HepG2 (cell line): ENCODE results near the gene CCDC85A. TPM values are rescaled to one million over a fixed set of nuclear protein-coding genes. Genes with fewer than 3 reads are reported as not detected.
A peak's percentile ranks its signal among the peaks of the same experiment; 100 is the strongest.

Experiments used
- ARID5B ChIP-seq: IDR thresholded peaks from 2 replicates; pipeline ENCODE4 v1.4.0; 2020; ENCODE audit warnings: mild to moderate bottlenecking, missing genetic modification reagents
- CEBPB ChIP-seq: IDR thresholded peaks from 2 replicates; pipeline ENCODE4 v1.6.1; 2011; ENCODE audit warnings: low read depth, low read length, improper control_type of control experiment, borderline replicate concordance
- EP300 ChIP-seq, 3 experiments: sonication (generic) in 1 of 3; formaldehyde crosslinking in 1 of 3; IDR thresholded peaks; 2 replicates each; pipeline versions ENCODE4 v1.5.1 to v1.6.1; 2011 to 2020; ENCODE audit warnings: low read depth in 2 of 3, low read length in 2 of 3, borderline replicate concordance in 1 of 3, improper control_type of control experiment in 1 of 3, mild to moderate bottlenecking in 1 of 3, missing genetic modification reagents in 1 of 3, moderate library complexity in 1 of 3
- GPN1 ChIP-seq: sonication (generic); formaldehyde crosslinking; IDR thresholded peaks from 2 replicates; pipeline ENCODE4 v1.5.1; 2020; ENCODE audit warnings: missing genetic modification reagents, borderline replicate concordance
- NFATC3 ChIP-seq: sonication (generic); formaldehyde crosslinking; IDR thresholded peaks from 2 replicates; pipeline ENCODE4 v1.5.1; 2020; ENCODE audit warnings: mild to moderate bottlenecking, missing genetic modification reagents
- RARG ChIP-seq: sonication (generic); formaldehyde crosslinking; IDR thresholded peaks from 2 replicates; pipeline ENCODE4 v1.4.0; 2020; ENCODE audit warnings: low read depth, mild to moderate bottlenecking, missing genetic modification reagents
- REPIN1 ChIP-seq: sonication (generic); formaldehyde crosslinking; IDR thresholded peaks from 2 replicates; pipeline ENCODE4 v1.8.0; 2022; ENCODE audit warnings: missing genetic modification reagents, low read depth, mild to moderate bottlenecking, borderline replicate concordance
- RXRB ChIP-seq: IDR thresholded peaks from 2 replicates; pipeline ENCODE4 v1.6.1; 2016; ENCODE audit warnings: borderline replicate concordance, missing genetic modification reagents, missing compliant biosample characterization
- SOX5 ChIP-seq: IDR thresholded peaks from 2 replicates; pipeline ENCODE4 v1.6.1; 2016; ENCODE audit warnings: borderline replicate concordance
- ZNF124 ChIP-seq: sonication (generic); formaldehyde crosslinking; IDR thresholded peaks from 2 replicates; pipeline ENCODE4 v1.4.0; 2020; ENCODE audit warnings: missing genetic modification reagents
- ZNF160 ChIP-seq: sonication (generic); formaldehyde crosslinking; IDR thresholded peaks from 2 replicates; pipeline ENCODE4 v1.8.0; 2022; ENCODE audit warnings: mild to moderate bottlenecking, inconsistent platforms, missing genetic modification reagents
- ZNF180 ChIP-seq: sonication (generic); formaldehyde crosslinking; IDR thresholded peaks from 2 replicates; pipeline ENCODE4 v1.4.0; 2020; ENCODE audit warnings: low read depth, missing genetic modification reagents, borderline replicate concordance
- polyA plus RNA-seq, 8 experiments: library from polyadenylated mRNA; depleted of rRNA in 3 of 8; stranded (reverse) in 7 of 8; unstranded in 1 of 8; fragments of >200 nt; fragmentation: Illumina TruSeq in 4 of 8; extraction: Trizol in 4 of 8; gene quantifications; 2 replicates each; pipeline versions ENCODE4 v1.2.1 to v1.2.3, GENCODE V29; 2011 to 2016; ENCODE audit warnings: low read depth in 4 of 8, missing spikeins in 1 of 8, mixed read lengths in 1 of 8; ENCODE audit not compliant: insufficient read depth in 1 of 8
- total RNA-seq, 5 experiments: library from RNA; depleted of rRNA; stranded (reverse); fragments of >200 nt; fragmentation: Illumina TruSeq; extraction: Trizol; gene quantifications; 2 replicates each; pipeline ENCODE4 v1.2.3, GENCODE V29; 2016; ENCODE audit warnings: low read depth in 1 of 5
- TF ChIP-seq, protein P1 (sequence below): IDR thresholded peaks from 2 replicates; pipeline ENCODE4 v1.6.1; 2012; ENCODE audit warnings: low read depth, low read length, improper control_type of control experiment
- TF ChIP-seq, protein P2 (sequence below), 2 experiments: fragments of 450-650 bp in 1 of 2; sonication (generic) in 1 of 2; formaldehyde crosslinking in 1 of 2; IDR thresholded peaks; 2 replicates each; pipeline versions ENCODE4 v1.6.1 to v1.8.0; 2016 to 2022; ENCODE audit warnings: antibody characterized with exemption in 1 of 2, mild to moderate bottlenecking in 1 of 2, missing genetic modification reagents in 1 of 2

Gene CCDC85A
- total and polyA plus RNA-seq, 2 of the 13 experiments (the other 11 are each of a cell fraction or from before 2014, with no cell fraction given), result not detected

DNA sequence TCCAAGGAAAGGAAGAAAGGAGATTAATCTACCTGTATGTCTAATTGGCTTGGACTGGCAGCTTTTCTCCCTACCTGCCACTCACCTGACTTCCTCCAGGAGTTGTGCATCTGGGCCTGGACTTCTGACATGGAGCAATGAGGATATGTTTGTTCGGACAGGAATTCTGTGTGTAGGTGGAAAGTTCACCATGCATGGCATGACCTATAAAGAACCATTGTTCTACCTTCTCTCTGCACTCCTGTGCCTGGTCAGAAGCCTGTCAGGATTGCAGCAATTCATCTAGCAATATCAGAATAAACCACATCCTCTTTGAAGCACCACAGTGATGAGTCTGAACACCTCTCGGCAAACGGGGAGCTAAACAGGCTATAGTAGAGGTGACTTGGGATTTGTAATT is 20.8 kb downstream of the CCDC85A start (continued):
- peak in 1 of 2 experiments; percentile 28; a peak in 1 of 4 replicates for TF ChIP-seq EP300 (IDR thresholded peaks at IDR 0.05; ENCODE audit: low read depth in 2 of 2, low read length in 2 of 2)
- no peak for TF ChIP-seq EP300 (CRISPR knock-in tag; IDR thresholded peaks at IDR 0.05; ENCODE audit: borderline replicate concordance)
- TF ChIP-seq ZNF124 (CRISPR knock-in tag), result peak; percentile 50; the same call in 1 of the 2 replicates
- TF ChIP-seq GPN1 (CRISPR knock-in tag), result no peak
- TF ChIP-seq RARG (CRISPR knock-in tag), result no peak
- TF ChIP-seq CEBPB, result peak; percentile 56; the same call in 1 of the 2 replicates
- TF ChIP-seq NFATC3 (CRISPR knock-in tag), result no peak
- TF ChIP-seq REPIN1, result peak; percentile 64; the same call in 1 of the 2 replicates
- TF ChIP-seq, protein P1, sequence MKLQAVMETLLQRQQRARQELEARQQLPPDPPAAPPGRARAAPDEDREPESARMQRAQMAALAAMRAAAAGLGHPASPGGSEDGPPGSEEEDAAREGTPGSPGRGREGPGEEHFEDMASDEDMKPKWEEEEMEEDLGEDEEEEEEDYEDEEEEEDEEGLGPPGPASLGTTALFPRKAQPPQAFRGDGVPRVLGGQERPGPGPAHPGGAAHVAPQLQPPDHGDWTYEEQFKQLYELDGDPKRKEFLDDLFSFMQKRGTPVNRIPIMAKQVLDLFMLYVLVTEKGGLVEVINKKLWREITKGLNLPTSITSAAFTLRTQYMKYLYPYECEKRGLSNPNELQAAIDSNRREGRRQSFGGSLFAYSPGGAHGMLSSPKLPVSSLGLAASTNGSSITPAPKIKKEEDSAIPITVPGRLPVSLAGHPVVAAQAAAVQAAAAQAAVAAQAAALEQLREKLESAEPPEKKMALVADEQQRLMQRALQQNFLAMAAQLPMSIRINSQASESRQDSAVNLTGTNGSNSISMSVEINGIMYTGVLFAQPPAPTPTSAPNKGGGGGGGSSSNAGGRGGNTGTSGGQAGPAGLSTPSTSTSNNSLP, result peak; percentile 61
- TF ChIP-seq, protein P2, sequence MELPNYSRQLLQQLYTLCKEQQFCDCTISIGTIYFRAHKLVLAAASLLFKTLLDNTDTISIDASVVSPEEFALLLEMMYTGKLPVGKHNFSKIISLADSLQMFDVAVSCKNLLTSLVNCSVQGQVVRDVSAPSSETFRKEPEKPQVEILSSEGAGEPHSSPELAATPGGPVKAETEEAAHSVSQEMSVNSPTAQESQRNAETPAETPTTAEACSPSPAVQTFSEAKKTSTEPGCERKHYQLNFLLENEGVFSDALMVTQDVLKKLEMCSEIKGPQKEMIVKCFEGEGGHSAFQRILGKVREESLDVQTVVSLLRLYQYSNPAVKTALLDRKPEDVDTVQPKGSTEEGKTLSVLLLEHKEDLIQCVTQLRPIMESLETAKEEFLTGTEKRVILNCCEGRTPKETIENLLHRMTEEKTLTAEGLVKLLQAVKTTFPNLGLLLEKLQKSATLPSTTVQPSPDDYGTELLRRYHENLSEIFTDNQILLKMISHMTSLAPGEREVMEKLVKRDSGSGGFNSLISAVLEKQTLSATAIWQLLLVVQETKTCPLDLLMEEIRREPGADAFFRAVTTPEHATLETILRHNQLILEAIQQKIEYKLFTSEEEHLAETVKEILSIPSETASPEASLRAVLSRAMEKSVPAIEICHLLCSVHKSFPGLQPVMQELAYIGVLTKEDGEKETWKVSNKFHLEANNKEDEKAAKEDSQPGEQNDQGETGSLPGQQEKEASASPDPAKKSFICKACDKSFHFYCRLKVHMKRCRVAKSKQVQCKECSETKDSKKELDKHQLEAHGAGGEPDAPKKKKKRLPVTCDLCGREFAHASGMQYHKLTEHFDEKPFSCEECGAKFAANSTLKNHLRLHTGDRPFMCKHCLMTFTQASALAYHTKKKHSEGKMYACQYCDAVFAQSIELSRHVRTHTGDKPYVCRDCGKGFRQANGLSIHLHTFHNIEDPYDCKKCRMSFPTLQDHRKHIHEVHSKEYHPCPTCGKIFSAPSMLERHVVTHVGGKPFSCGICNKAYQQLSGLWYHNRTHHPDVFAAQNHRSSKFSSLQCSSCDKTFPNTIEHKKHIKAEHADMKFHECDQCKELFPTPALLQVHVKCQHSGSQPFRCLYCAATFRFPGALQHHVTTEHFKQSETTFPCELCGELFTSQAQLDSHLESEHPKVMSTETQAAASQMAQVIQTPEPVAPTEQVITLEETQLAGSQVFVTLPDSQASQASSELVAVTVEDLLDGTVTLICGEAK (IDR thresholded peaks at IDR 0.05), result no peak
- TF ChIP-seq, protein P2 (CRISPR knock-in tag; IDR thresholded peaks at IDR 0.05), result no peak
- peak; percentile 29; the same call in 1 of the 2 replicates for TF ChIP-seq RXRB
- peak; percentile 49; the same call in 1 of the 2 replicates for TF ChIP-seq ARID5B (CRISPR knock-in tag)
- TF ChIP-seq ZNF180 (CRISPR knock-in tag), result no peak
- TF ChIP-seq SOX5 (CRISPR knock-in tag), result peak; percentile 87
- TF ChIP-seq ZNF160 (CRISPR knock-in tag), result no peak
